Measurements from ENCODE around the gene EFCAB14. TPM values are rescaled to one million over a fixed set of nuclear protein-coding genes. Genes with fewer than 3 reads are reported as not detected.
A peak's percentile ranks its signal among the peaks of the same experiment; 100 is the strongest.

The EFCAB14 gene
- polyA plus RNA-seq, 3 donors, result 31.4 to 75.5 (median 49.8) TPM

- H3K4me3 ChIP-seq (replicated peaks in 1 of 3; ENCODE audit: low read depth in 2 of 3, low read length in 3 of 3), result no peak overlapping the region
- H2AFZ ChIP-seq (ENCODE audit: insufficient read depth, low read depth, low read length, poor library complexity, severe bottlenecking), result no peak overlapping the region
- no peaks in the 10 kb centered on the region for H3K4me1 ChIP-seq (ENCODE audit: control insufficient read depth in 1 of 2, insufficient read depth in 2 of 2, low read length in 2 of 2)
- no peaks in the 10 kb centered on the region for H3K27me3 ChIP-seq (ENCODE audit: control insufficient read depth in 2 of 2, insufficient read depth in 2 of 2, low read length in 2 of 2)
- H3K9ac ChIP-seq (ENCODE audit: insufficient read depth, low read length, poor library complexity, severe bottlenecking), result no peak overlapping the region
- no peaks in the 10 kb centered on the region for H3K9me3 Mint-ChIP-seq
- peaks cover 8 to 39% (median 11%) of the 10 kb centered on the region in 3 donors for H3K27me3 Mint-ChIP-seq (ENCODE audit: low read depth in 3 of 3)
- WGBS (ENCODE audit: insufficient coverage), result no CpG with 5 or more reads among the region's 1 CpG
- H3K27ac Mint-ChIP-seq, result no peak overlapping the region
- no peaks in the 10 kb centered on the region for H3K79me2 ChIP-seq (ENCODE audit: insufficient read depth, low read length)
- no peaks in the 10 kb centered on the region for H3K9me3 ChIP-seq (replicated peaks in 1 of 2; ENCODE audit: control insufficient read depth in 1 of 2, insufficient read depth in 1 of 2, low read length in 2 of 2)
- H3K4me2 ChIP-seq (replicated peaks; ENCODE audit: extremely low read depth, low read length, poor library complexity, severe bottlenecking), result no peak overlapping the region
- H3K27ac ChIP-seq (ENCODE audit: low read depth in 1 of 2, low read length in 2 of 2), result no peak overlapping the region
- H3K4me3 Mint-ChIP-seq, result no peak overlapping the region
- intact Hi-C loops (cut with micrococcal nuclease), result no loop called here
- no peak for DNase-seq
- no peaks in the 10 kb centered on the region for H3K4me1 Mint-ChIP-seq
- H3K36me3 Mint-ChIP-seq, result no peaks in the 10 kb centered on the region
- no peaks in the 10 kb centered on the region for H3K36me3 ChIP-seq (replicated peaks in 1 of 2; ENCODE audit: control insufficient read depth in 1 of 2, insufficient read depth in 2 of 2, low read length in 2 of 2)
- TF ChIP-seq, protein P1, sequence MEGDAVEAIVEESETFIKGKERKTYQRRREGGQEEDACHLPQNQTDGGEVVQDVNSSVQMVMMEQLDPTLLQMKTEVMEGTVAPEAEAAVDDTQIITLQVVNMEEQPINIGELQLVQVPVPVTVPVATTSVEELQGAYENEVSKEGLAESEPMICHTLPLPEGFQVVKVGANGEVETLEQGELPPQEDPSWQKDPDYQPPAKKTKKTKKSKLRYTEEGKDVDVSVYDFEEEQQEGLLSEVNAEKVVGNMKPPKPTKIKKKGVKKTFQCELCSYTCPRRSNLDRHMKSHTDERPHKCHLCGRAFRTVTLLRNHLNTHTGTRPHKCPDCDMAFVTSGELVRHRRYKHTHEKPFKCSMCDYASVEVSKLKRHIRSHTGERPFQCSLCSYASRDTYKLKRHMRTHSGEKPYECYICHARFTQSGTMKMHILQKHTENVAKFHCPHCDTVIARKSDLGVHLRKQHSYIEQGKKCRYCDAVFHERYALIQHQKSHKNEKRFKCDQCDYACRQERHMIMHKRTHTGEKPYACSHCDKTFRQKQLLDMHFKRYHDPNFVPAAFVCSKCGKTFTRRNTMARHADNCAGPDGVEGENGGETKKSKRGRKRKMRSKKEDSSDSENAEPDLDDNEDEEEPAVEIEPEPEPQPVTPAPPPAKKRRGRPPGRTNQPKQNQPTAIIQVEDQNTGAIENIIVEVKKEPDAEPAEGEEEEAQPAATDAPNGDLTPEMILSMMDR (IDR thresholded peaks at IDR 0.05), result no peak
- no peaks in the 10 kb centered on the region for H4K20me1 ChIP-seq (ENCODE audit: insufficient read depth, low read length)
Observed at GRCh38 chr1:46749404-46749803, 30.5 kb upstream of the EFCAB14 start.

DNA sequence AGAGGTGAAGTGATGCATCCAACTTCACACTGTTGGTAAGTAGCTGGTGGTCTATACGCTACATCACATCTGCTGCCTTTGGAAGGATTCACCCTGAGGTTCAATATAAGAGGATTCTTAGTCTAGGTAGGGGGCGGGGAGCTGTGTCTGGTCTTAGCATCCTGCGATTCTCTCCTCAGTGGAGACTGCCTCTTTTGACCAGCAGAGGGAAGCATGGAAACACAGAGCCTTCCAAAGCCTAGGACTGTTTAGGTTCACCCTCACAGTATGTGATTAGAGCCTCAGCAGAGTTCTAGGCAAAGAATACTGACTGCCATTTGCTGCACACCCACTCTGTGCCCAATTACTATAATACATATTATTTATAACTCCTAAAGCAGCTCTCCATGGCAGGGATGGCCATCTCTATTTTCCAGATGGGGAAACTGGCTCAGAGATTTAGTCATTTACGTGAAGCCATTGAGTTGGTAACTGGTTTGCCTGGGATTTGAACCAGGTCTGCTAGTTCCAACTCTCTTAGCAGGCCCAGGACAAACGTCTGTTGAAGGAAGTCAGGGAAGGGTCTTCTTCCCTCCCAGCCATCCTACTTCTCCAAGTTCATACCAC, 28.9 kb upstream of the EFCAB14 start:
- no peak overlapping the region for H3K9ac ChIP-seq (ENCODE audit: insufficient read depth, low read length, poor library complexity, severe bottlenecking)
- intact Hi-C loops (cut with micrococcal nuclease), result no loop called here
- no peaks in the 10 kb centered on the region for H3K9me3 ChIP-seq (replicated peaks in 1 of 2; ENCODE audit: control insufficient read depth in 1 of 2, insufficient read depth in 1 of 2, low read length in 2 of 2)
- no peak overlapping the region for H3K4me3 Mint-ChIP-seq
- TF ChIP-seq, protein P1 (IDR thresholded peaks at IDR 0.05), result no peak
- H4K20me1 ChIP-seq (ENCODE audit: insufficient read depth, low read length), result no peaks in the 10 kb centered on the region
- no peaks in the 10 kb centered on the region for H3K9me3 Mint-ChIP-seq
- H3K27ac Mint-ChIP-seq, result peak overlapping the region in 1 of 7 donors; percentile 49
- H3K36me3 Mint-ChIP-seq, result no peaks in the 10 kb centered on the region
- no peaks in the 10 kb centered on the region for H3K27me3 ChIP-seq (ENCODE audit: control insufficient read depth in 2 of 2, insufficient read depth in 2 of 2, low read length in 2 of 2)
- no peak overlapping the region for H3K4me3 ChIP-seq (replicated peaks in 1 of 3; ENCODE audit: low read depth in 2 of 3, low read length in 3 of 3)
- H3K4me2 ChIP-seq (replicated peaks; ENCODE audit: extremely low read depth, low read length, poor library complexity, severe bottlenecking), result no peak overlapping the region
- no peaks in the 10 kb centered on the region for H3K4me1 Mint-ChIP-seq
- H3K27me3 Mint-ChIP-seq (ENCODE audit: low read depth in 3 of 3), result peaks cover 11 to 38% (median 12%) of the 10 kb centered on the region in 3 donors
- 6% methylated on average over 2 of the region's 5 CpGs for WGBS (ENCODE audit: insufficient coverage)
- no peaks in the 10 kb centered on the region for H3K79me2 ChIP-seq (ENCODE audit: insufficient read depth, low read length)
- no peak for DNase-seq
- H3K36me3 ChIP-seq (replicated peaks in 1 of 2; ENCODE audit: control insufficient read depth in 1 of 2, insufficient read depth in 2 of 2, low read length in 2 of 2), result no peaks in the 10 kb centered on the region
- no peaks in the 10 kb centered on the region for H3K4me1 ChIP-seq (ENCODE audit: control insufficient read depth in 1 of 2, insufficient read depth in 2 of 2, low read length in 2 of 2)
- no peak overlapping the region for H2AFZ ChIP-seq (ENCODE audit: insufficient read depth, low read depth, low read length, poor library complexity, severe bottlenecking)
- H3K27ac ChIP-seq (ENCODE audit: low read depth in 1 of 2, low read length in 2 of 2), result no peak overlapping the region
